ENCODE measurements around the gene SPATA2L.
"Not testable (repeated sequence)": the region's sequence is repeated elsewhere in the genome, so short reads cannot be mapped to it uniquely, and the experiment has no call there.

SPATA2L gene

GRCh38 chr16:89689621-89690020 is 11.9 kb downstream of the SPATA2L start:
- not testable (repeated sequence) for DNase-seq (ENCODE audit: low read depth in 2 of 2)

- no peak for DNase-seq (ENCODE audit: low read depth in 2 of 2)
Measured at GRCh38 chr16:89689142-89689541, 12.4 kb downstream of the SPATA2L start.

- no peak for DNase-seq (ENCODE audit: low read depth in 2 of 2)
Measured at GRCh38 chr16:89688395-89688794, 13.1 kb downstream of the SPATA2L start.

- DNase-seq (ENCODE audit: low read depth in 2 of 2) = no peak
Measured at GRCh38 chr16:89687092-89687940, 14.2 kb downstream of the SPATA2L start.

- DNase-seq (ENCODE audit: low read depth in 2 of 2) = peak; percentile 82 to 85
Measured at GRCh38 chr16:89686520-89687091, 14.9 kb downstream of the SPATA2L start, which contains the start of gene CDK10. CDK10 (plus strand) TSS chr16:89686689; CDS start chr16:89686711, 22 bp downstream.

GRCh38 chr16:89685916-89686315 is 15.6 kb downstream of the SPATA2L start:
- DNase-seq (ENCODE audit: low read depth in 2 of 2) = no peak

GRCh38 chr16:89678258-89678657 is 23.2 kb downstream of the SPATA2L start:
- no peak for DNase-seq (ENCODE audit: low read depth in 2 of 2)

GRCh38 chr16:89672177-89672941 is 29.1 kb downstream of the SPATA2L start:
- DNase-seq (ENCODE audit: low read depth in 2 of 2) = no peak

GRCh38 chr16:89671565-89671964 is 29.9 kb downstream of the SPATA2L start:
- DNase-seq (ENCODE audit: low read depth in 2 of 2) = not testable (repeated sequence)

- DNase-seq (ENCODE audit: low read depth in 2 of 2) = no peak
Measured at GRCh38 chr16:89670496-89671431, 30.7 kb downstream of the SPATA2L start.

GRCh38 chr16:89669755-89670154 is 31.8 kb downstream of the SPATA2L start:
- DNase-seq (ENCODE audit: low read depth in 2 of 2) = no peak

GRCh38 chr16:89668790-89669158 is 32.7 kb downstream of the SPATA2L start:
- no peak for DNase-seq (ENCODE audit: low read depth in 2 of 2)

GRCh38 chr16:89667633-89668032 is 33.9 kb downstream of the SPATA2L start:
- no peak for DNase-seq (ENCODE audit: low read depth in 2 of 2)

GRCh38 chr16:89667000-89667399 is 34.5 kb downstream of the SPATA2L start:
- not testable (repeated sequence) for DNase-seq (ENCODE audit: low read depth in 2 of 2)

GRCh38 chr16:89664238-89664637 is 37.3 kb downstream of the SPATA2L start:
- not testable (repeated sequence) for DNase-seq (ENCODE audit: low read depth in 2 of 2)

GRCh38 chr16:89661215-89661614 is 40.3 kb downstream of the SPATA2L start:
- DNase-seq (ENCODE audit: low read depth in 2 of 2) = no peak

GRCh38 chr16:89660146-89660545 is 41.4 kb downstream of the SPATA2L start:
- DNase-seq (ENCODE audit: low read depth in 2 of 2) = no peak

GRCh38 chr16:89658221-89658879 is 43.2 kb downstream of the SPATA2L start:
- no peak for DNase-seq (ENCODE audit: low read depth in 2 of 2)

GRCh38 chr16:89657442-89658220 is 43.9 kb downstream of the SPATA2L start, which contains the start of the genes CHMP1A and SPATA33:
CHMP1A (minus strand) TSS chr16:89657708; CDS start chr16:89657588, 120 bp downstream.
SPATA33 (plus strand) TSS chr16:89657836; CDS start chr16:89657912, 76 bp downstream.
- peak; percentile 85 to 86 for DNase-seq (ENCODE audit: low read depth in 2 of 2)
